Measurements from ENCODE around the gene ANKZF1.
"Not testable (repeated sequence)": the region's sequence is repeated elsewhere in the genome, so short reads cannot be mapped to it uniquely, and the experiment has no call there.

Gene ANKZF1

GRCh38 chr2:219254590-219255201, 25.1 kb downstream of the ANKZF1 start:
- Histone ChIP-seq H3K9ac (ENCODE audit: low read depth, low read length) (no peak overlapping the region), H3K4me1 (ENCODE audit: insufficient read depth, low read length) (peaks cover 29% of the 10 kb centered on the region), H3K79me2 (ENCODE audit: insufficient read depth, low read length) (no peaks in the 10 kb centered on the region), H3K27me3 (ENCODE audit: insufficient read depth, low read length, poor library complexity) (peaks cover 46% of the 10 kb centered on the region), H3K4me3 (ENCODE audit: low read depth in 1 of 2, low read length in 2 of 2) (no peak overlapping the region), H2AFZ (ENCODE audit: low read depth, low read length) (no peak overlapping the region), H3K36me3 (ENCODE audit: insufficient read depth, low read length) (no peaks in the 10 kb centered on the region), H3K4me2 (ENCODE audit: insufficient read depth, low read length) (peak overlapping the region; percentile 99; the same call in 1 of the 2 replicates), H3K9me3 (ENCODE audit: insufficient read depth, low read length, severe bottlenecking) (no peaks in the 10 kb centered on the region), H4K20me1 (ENCODE audit: insufficient read depth, low read length) (peaks cover 26% of the 10 kb centered on the region), H3K27ac (ENCODE audit: low read length) (no peak overlapping the region)
- DNase-seq (no peak), ATAC-seq (ENCODE audit: insufficient read depth, low read depth) (no peak)
- TF ChIP-seq CTCF (IDR thresholded peaks at IDR 0.05; ENCODE audit: borderline replicate concordance, extremely low read depth, low read length, poor library complexity, severe bottlenecking) = no peak
- no peak for TF ChIP-seq EZH2 (IDR thresholded peaks at IDR 0.05; ENCODE audit: borderline replicate concordance, low read depth, low read length, severe bottlenecking)

- Histone ChIP-seq H3K27me3 (ENCODE audit: insufficient read depth, low read length, poor library complexity) (peaks cover 33% of the 10 kb centered on the region), H3K4me1 (ENCODE audit: insufficient read depth, low read length) (peaks cover 13% of the 10 kb centered on the region)
- not testable (repeated sequence) for H3K79me2 ChIP-seq (ENCODE audit: insufficient read depth, low read length); H2AFZ ChIP-seq (ENCODE audit: low read depth, low read length); ATAC-seq (ENCODE audit: insufficient read depth, low read depth); H3K4me3 ChIP-seq (ENCODE audit: low read depth in 1 of 2, low read length in 2 of 2); H3K27ac ChIP-seq (ENCODE audit: low read length); H3K4me2 ChIP-seq (ENCODE audit: insufficient read depth, low read length); H3K9me3 ChIP-seq (ENCODE audit: insufficient read depth, low read length, severe bottlenecking); DNase-seq; H3K36me3 ChIP-seq (ENCODE audit: insufficient read depth, low read length); H3K9ac ChIP-seq (ENCODE audit: low read depth, low read length); H4K20me1 ChIP-seq (ENCODE audit: insufficient read depth, low read length)
These were observed 29.3 kb downstream of the ANKZF1 start for GRCh38 chr2:219258942-219259341.

- H3K4me1 ChIP-seq (ENCODE audit: insufficient read depth, low read length) = 0 out of 2 replicates have a peak, but pooled peaks cover 3% of the 10 kb centered on the region
- H3K9me3 ChIP-seq (ENCODE audit: insufficient read depth, low read length, severe bottlenecking) = no peaks in the 10 kb centered on the region
- no peak for TF ChIP-seq CTCF (IDR thresholded peaks at IDR 0.05; ENCODE audit: borderline replicate concordance, extremely low read depth, low read length, poor library complexity, severe bottlenecking)
- no peak for TF ChIP-seq EZH2 (IDR thresholded peaks at IDR 0.05; ENCODE audit: borderline replicate concordance, low read depth, low read length, severe bottlenecking)
- no peaks in the 10 kb centered on the region for H4K20me1 ChIP-seq (ENCODE audit: insufficient read depth, low read length)
- no peaks in the 10 kb centered on the region for H3K79me2 ChIP-seq (ENCODE audit: insufficient read depth, low read length)
- H2AFZ ChIP-seq (ENCODE audit: low read depth, low read length) = no peak overlapping the region
- H3K27me3 ChIP-seq (ENCODE audit: insufficient read depth, low read length, poor library complexity) = peaks cover 19% of the 10 kb centered on the region
- H3K27ac ChIP-seq (ENCODE audit: low read length) = no peak overlapping the region
- no peak overlapping the region for H3K4me3 ChIP-seq (ENCODE audit: low read depth in 1 of 2, low read length in 2 of 2)
- ATAC-seq (ENCODE audit: insufficient read depth, low read depth) = no peak
- DNase-seq = no peak
- H3K4me2 ChIP-seq (ENCODE audit: insufficient read depth, low read length) = no peak overlapping the region
- no peak overlapping the region for H3K9ac ChIP-seq (ENCODE audit: low read depth, low read length)
- H3K36me3 ChIP-seq (ENCODE audit: insufficient read depth, low read length) = no peaks in the 10 kb centered on the region
These were observed 31.6 kb downstream of the ANKZF1 start for GRCh38 chr2:219261024-219261855.

GRCh38 chr2:219266232-219266631, 36.6 kb downstream of the ANKZF1 start:
- ATAC-seq (ENCODE audit: insufficient read depth, low read depth) (no peak), DNase-seq (no peak)
- H3K4me1 ChIP-seq (ENCODE audit: insufficient read depth, low read length) = 0 out of 2 replicates have a peak, but pooled peaks cover 2% of the 10 kb centered on the region
- H3K27ac ChIP-seq (ENCODE audit: low read length) = no peak overlapping the region
- H4K20me1 ChIP-seq (ENCODE audit: insufficient read depth, low read length) = no peaks in the 10 kb centered on the region
- H3K27me3 ChIP-seq (ENCODE audit: insufficient read depth, low read length, poor library complexity) = peaks cover 10% of the 10 kb centered on the region
- H3K9ac ChIP-seq (ENCODE audit: low read depth, low read length) = no peak overlapping the region
- no peak overlapping the region for H2AFZ ChIP-seq (ENCODE audit: low read depth, low read length)
- no peaks in the 10 kb centered on the region for H3K79me2 ChIP-seq (ENCODE audit: insufficient read depth, low read length)
- H3K36me3 ChIP-seq (ENCODE audit: insufficient read depth, low read length) = no peaks in the 10 kb centered on the region
- no peak overlapping the region for H3K4me3 ChIP-seq (ENCODE audit: low read depth in 1 of 2, low read length in 2 of 2)
- no peaks in the 10 kb centered on the region for H3K9me3 ChIP-seq (ENCODE audit: insufficient read depth, low read length, severe bottlenecking)
- TF ChIP-seq CTCF (IDR thresholded peaks at IDR 0.05; ENCODE audit: borderline replicate concordance, extremely low read depth, low read length, poor library complexity, severe bottlenecking) = no peak
- TF ChIP-seq EZH2 (IDR thresholded peaks at IDR 0.05; ENCODE audit: borderline replicate concordance, low read depth, low read length, severe bottlenecking) = no peak
- H3K4me2 ChIP-seq (ENCODE audit: insufficient read depth, low read length) = no peak overlapping the region

Measured in DND-41 (cell line).